G401 (cell line): ENCODE measurements around the gene BICD1. TPM values are rescaled to one million over a fixed set of nuclear protein-coding genes. Genes with fewer than 3 reads are reported as not detected.

Experiments
- DNase-seq: peaks from one replicate; pipeline ENCODE4 v3.0.0-alpha.2; 2015; ENCODE audit warnings: low spot score
- in situ Hi-C: cut with HindIII; loops from 2 replicates; pipeline ENCODE4 v1.10.0; 2016; ENCODE audit warnings: low sequenced_read_pairs, mixed read lengths
- total RNA-seq: library from RNA; depleted of rRNA; stranded (reverse); fragments of >200 nt; shearing (Covaris generic); gene quantifications from 2 replicates; pipeline ENCODE4 v1.2.3, GENCODE V29; 2014; rRNA removed

BICD1 gene
- total RNA-seq, 1 experiment from 2014 or later, result 8.0 TPM

DNA sequence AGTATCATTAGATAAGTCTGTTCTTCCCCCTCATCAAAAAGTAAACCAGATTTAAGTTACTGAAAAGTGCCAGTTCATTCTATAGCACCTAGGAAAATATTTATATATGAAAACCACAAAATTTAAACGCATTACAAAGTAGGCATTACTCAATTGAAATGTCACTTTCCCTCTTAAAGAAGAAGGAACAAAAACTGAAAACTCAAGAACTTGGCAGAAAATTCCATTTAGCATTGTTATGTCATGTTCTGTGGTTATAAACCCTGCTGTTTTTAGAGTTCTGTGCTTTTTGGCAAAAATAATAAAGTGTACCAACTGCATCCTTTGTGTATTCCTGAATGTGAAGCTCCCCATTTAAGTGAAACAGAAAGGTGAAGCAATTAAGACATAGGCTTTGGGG is 296.3 kb downstream of the BICD1 start:
- in situ Hi-C loops, result no loop called here
- no peak for DNase-seq

DNA sequence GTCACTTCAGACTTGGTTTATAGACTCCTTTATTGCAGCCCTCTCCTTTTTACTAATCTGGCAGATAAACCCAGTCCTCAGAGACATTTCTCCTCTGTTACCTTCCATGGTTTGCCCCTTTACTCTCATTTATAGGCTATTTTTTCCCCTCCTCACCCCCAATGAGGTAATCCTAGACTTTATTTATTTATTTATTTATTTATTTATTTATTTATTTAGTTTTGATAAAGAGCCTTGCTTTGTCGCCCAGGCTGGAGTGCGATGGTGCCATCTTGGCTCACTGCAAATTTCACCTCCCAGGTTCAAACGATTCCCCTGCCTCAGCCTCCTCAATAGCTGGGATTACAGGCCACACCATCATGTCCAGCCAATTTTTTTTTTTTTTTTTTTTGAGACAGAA is 301.1 kb downstream of the BICD1 start:
- in situ Hi-C loops, result no loop called here
- no peak for DNase-seq

DNA sequence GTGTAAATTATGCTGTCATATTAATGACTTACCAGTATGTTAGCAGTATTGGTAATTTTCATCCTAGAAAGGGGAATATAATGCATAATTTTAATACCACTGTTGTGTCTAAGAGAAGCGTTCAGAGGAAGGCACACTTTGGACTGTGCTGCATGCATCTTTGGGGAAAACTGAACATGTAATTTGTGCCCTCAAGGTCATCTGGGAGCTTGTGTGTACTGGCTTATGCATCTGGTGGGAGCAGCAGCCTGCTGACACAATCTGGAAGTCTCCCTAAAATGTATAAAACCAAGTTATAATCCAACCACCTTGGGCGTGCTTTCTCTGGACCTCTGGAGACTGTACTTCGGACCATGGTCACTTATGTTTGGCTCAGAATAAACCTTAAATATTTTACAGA is 306.8 kb downstream of the BICD1 start:
- in situ Hi-C loops, result no loop called here
- DNase-seq, result no peak

DNA sequence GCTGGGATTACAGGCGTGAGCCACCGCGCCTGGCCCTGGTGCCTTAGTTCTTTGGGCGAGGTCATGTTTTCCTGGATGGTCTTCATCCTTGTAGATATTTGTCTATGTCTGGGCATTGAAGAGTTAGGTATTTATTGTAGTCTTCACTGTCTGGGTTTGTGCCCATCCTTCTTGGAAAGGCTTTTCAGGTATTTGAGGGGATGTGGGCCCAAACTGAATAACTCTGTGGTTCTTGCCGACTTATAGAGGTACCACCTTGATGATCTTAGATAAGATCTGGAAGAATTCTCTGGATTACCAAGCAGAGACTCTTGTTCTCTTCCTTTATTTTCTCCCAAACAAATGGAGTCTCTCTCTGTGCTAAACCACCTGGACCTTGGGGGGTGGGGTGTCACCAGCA is 311.6 kb downstream of the BICD1 start:
- DNase-seq, result no peak
- in situ Hi-C loops, result no loop called here

DNA sequence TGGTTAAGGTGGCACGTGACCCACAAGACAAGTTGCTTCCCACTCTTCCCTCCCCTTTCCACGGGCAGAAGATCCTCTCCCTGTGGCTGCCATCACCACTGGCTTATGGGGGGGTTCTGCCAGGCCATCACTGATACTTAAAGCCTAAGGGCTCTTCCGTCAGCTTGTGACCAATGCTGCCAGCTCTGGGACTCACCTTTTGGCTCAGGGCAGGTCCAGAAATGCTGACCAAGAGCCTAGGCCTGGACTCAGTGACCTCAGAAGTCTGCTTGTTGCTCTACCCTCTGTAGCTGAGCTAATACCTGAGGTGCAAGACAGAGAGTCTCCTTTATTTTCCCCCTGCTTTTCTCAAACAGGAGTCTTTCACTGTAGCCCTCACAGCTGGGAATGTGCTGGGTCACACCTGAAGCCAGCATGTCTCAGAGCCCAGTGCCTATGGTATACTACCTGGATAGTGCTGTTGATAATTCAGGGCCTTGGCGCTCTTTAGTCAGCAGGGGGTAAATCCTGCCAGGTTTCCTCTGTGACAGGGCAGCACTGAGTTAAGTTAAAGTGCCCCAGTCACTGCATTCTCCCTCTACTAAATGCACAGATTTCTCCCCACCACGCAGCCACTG is 312.4 kb downstream of the BICD1 start:
- DNase-seq, result no peak
- in situ Hi-C loops, result no loop called here

DNA sequence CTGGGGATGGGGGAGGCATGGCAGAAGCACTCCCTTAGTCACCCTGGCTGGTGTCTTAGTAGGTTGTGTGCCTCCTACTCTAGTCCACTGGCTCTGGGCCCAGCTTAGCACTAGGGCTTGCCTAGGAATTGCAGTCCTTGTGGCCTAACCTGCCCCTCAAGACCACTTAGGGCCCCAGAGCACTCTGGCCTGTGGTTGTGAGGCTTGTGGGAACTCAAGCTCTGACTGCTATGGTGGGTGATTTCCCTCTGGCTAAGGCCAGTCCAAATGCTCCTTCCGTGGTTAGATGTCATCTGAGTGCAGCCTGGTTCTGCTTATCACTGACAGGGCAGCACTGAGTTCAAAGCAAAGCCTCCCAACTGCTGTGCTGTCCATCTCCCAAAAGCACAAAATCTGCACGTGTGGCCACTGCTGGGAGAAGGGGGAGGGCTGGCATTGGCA is 312.9 kb downstream of the BICD1 start:
- no peak for DNase-seq
- in situ Hi-C loops, result no loop called here

DNA sequence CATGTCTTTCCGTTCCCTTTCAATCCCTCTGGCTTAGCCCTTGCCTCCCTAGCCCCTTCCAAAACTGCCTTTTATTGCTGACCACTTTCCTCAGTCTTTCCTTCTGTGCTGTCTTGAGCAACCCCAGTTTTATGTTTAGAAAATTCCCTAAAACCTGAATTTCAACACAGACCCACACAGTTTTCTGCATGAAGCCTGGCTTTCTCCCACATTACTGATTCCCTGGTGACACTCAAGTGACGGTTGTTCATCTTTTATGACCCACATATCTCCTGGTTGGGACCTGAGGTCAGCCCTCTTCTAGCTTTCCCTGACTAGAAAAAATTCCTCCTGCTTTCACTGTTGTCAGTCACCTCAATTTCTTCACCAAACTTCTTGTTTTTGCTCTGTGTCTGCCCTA is 313.7 kb downstream of the BICD1 start:
- in situ Hi-C loops, result no loop called here
- no peak for DNase-seq

DNA sequence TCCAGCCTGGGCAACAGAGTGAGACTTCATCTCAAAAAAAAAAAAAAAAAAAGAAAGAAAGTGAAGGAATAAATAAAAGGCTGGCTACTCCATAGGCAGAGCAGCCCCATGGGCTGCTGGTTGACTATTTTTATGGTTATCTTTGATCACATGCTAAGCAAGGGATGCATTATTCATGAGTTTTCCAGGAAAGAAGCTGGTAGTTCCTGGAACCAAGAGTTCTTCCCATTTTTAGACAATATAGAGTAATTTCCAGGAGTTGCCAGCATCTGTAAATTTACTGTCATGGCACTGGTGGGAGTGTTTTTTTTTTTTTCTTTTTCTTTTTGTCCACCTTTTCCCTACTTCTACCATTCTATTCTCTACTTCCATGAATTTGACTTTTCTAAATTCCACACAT is 316.9 kb downstream of the BICD1 start:
- in situ Hi-C loops, result no loop called here
- DNase-seq, result no peak

DNA sequence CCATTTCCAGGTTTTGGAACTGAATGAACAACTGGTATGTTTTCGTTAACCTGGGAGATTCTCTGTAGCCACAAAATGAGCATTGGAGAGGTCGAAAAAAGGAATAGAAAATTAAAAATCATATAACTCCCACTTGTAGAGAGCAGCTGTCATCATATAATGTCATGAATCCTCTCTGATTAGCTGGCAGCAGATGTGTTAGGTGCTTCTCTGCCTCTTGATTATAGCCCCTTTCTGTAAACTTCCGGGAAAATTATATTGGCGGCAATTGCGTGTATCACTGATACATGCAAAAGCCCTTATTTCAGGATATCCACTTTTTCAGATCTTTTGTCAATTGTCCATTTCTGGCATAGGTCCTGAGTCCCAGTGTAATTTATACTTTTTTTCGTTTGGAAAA is 324.4 kb downstream of the BICD1 start:
- in situ Hi-C loops, result no loop called here
- no peak for DNase-seq

Other genes starting within 250 kb of the BICD1 start
- gene RESF1, start 147.4 kb upstream of the BICD1 start, total RNA-seq, result 6.2 and 9.3 TPM in 2 replicates